ENCODE measurements around the gene RPL19.

Gene RPL19

DNA sequence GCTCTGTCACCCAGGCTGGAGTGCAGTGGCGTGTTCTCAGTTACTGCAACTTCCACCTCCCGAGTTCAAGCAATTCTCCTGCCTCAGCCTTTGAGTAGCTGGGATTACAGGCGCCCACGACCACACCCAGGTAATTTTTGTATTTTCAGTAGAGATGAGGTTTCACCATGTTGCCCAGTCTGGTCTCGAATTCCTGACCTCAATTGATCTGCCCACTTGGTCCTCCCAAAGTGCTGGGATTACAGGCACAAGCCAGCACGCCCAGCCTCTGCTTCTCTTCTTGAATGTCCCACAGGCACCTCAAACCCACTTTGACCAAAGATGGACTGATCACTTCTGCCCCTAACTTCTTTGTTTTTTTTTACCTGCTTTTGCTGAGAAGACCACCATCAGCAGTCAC lies 29.5 kb upstream of the RPL19 start:
- no peak for DNase-seq
- intact Hi-C loops (cut with DNase I) = no loop called here

DNA sequence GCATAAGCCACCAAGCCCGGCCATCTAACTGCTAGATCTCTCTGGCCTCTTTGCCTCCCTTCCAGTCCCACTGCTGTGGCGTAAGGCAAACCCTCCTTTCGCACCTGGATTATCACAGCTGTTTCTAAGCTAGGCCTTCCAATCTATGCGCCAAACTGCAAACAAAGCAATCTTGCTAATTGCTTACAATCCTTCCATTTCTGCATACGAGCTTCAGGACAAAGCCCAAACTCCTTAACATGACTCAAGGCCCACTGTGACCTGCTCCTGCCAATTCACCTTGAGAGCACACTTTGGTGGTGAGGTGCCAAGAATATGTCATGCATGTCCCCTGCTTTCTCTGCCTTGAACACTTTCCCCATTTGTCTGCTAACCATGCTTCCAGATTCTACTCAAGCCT lies 28.1 kb upstream of the RPL19 start:
- intact Hi-C loops (cut with DNase I) = no loop called here
- DNase-seq = no peak

DNA sequence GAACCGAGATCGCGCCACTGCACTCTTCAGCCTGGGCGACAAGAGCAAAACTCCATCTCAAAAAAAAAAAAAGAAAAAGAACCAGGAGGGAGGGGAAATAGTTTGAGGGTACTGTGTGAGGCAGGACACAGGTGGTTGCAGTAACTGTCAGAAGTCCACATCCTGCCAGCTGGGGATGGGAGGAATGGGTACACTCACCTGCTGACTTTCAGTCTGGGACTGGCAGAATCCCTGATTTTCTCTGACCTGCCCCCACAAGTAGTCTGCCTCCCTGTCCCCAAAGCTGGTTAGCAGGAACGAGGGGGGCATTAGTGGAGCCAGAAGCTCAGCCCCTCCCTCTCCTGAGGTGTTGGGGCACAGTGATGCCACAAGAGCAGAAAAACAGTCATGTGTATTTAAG lies 27.0 kb upstream of the RPL19 start:
- DNase-seq = no peak
- intact Hi-C loops (cut with DNase I) = no loop called here

DNA sequence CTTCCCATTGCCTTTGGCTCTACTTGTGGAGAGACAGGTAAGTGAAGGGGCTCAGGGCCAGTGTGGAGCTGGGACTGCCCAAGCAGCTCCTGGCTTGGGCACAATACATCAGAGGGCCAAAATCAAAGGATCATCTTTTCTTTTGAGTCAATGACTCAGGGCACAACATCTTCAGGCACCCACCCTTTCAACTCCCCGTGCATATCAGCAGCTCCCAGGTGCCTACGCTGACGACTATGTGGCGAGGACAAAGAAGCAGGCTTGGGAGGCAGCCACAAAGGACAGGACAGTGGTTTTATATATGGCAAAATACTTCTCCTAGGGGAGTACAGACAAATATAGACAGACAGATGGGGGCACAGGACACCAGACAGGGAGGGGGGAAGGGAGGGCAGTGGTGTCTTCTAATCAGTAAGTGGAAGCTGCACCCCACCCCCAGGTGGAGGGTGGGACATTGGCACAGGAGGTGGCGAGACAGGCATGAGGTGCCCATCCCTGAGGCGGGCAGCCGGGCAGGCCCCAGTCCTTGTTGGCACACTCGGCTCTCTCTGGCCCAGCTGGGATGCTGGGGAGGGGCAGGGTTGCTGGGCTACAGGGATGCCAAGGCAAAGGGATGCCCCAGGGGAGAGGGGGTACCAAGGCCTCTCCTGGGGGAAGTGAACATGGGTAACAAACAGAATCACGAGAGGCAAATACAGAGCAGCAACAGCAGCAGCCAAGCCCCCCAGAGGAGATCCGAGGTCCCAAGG lies 26.4 kb upstream of the RPL19 start:
- intact Hi-C loops (cut with DNase I) = no loop called here
- no peak for DNase-seq

DNA sequence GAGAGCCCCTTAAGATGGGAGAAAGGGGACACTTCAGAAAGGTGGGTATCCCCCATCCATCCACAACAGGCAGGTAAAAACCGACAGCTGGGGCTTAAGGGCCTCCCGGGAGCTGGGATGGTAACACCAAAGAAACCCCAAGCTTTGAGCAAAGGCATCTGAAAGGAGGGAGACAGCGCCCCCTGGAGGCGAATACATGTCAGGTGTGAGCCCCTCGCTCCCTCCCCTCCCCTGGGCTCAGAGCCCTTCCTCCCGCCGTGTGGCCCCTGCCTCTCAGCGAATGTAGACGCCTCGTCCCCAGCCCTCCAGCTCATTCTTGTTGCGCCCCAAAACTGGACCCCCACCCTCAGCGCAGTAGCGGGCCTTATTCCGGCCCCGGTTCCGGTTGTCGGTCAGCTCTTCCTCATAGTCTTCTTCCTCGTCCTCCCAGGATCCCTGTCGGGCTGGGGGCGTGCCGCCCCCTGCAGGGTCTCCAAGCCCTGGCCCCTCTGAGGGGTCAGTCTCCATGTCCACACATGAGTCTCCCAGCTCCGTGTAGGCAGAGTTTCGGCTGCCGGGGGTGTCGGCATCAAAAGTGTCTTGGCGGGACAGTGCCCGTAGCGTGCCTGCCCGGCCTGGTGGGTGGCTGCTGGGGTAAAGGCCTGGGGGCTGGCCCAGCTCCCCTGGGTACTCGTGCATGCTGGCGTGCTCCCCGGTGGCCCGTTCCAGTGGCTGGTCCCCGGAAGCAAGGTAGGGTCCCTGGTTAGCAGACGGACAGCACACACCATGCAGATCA lies 25.0 kb upstream of the RPL19 start:
- peak in 8 of 10 donors; percentile 63 to 95 (median 80) for DNase-seq
- intact Hi-C loops (cut with DNase I) = no loop called here

DNA sequence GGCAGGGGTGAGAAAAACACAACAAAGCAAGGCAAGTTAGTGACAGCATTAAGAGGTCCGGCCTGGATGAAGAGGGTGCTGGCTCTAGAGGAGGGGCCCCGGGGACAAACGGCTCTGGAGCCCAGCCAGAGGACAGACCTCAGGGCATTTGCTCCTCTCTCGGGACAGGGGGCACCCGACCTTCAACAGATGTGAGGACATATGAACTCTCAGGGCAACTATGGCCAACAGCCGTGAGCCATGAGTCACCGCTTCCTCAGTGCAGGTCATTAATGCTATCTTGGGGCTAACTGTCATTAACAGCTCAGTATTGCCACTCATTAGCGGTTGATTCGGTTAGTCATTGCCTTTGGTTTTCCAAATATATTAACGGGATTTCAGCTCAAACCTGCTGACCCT lies 24.4 kb upstream of the RPL19 start:
- intact Hi-C loops (cut with DNase I) = no loop called here
- DNase-seq = no peak

DNA sequence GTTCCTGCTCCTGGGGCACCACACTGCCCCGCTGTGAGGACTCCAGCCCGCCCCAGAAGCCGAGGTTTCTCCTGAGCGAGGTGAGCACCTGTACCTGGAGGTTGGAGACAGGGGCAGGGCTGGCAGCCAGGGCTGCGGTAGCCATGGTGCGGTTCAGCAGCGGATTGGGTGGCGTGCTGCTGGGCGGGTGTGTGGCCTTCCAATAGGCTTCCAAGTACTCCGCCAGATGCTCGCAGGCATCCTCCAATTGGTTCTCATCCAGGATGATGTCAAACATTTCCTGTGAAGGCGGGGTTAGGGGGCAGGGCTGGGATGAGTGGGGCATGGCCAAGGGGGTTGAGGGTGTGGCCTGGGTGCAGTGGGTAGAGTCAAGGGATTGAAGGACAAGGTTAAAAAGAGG lies 22.8 kb upstream of the RPL19 start:
- DNase-seq = peak in 2 of 10 donors; percentile 22 to 88
- intact Hi-C loops (cut with DNase I) = no loop called here

DNA sequence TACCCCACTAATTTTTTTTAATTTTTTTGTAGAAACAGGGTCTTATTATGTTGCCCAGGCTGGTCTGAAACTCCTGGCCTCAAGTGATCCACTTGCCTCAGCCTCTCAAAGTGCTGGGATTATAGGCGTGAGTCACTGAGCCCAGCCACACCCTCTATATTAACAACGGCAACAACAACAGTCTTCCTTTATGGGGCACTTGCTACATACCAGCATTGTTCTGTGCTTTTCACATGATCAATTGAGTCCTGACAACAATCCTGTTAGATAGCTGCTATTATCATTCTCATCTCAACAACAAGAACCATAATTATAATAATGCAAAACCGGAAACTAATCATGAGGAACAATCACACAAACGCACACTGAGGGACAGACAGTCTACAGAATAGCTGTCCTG lies 21.5 kb upstream of the RPL19 start:
- no peak for DNase-seq

DNA sequence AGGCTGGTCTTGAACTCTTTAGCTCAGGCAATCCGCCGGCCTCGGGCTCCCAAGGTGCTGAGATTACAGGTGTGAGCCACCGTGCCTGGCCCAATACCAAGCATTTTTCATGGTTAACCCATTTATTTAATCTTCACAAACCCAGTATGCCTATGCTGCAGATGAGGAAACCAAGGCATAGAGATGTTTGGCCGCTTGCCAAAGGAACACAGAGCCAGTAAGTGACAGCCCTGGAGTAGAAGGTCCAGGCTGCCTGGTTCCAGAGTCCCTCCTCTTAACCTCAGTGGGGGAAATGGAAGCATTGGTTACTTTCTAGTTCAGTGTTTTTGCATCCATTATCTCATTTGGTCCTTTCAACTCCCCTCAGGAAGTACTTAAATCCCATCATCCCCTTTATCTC lies 18.8 kb upstream of the RPL19 start:
- intact Hi-C loops (cut with DNase I) = no loop called here
- no peak for DNase-seq

More for the DNA sequence above, 21.5 kb upstream of the RPL19 start:
- intact Hi-C loops (cut with DNase I) = no loop called here

DNA sequence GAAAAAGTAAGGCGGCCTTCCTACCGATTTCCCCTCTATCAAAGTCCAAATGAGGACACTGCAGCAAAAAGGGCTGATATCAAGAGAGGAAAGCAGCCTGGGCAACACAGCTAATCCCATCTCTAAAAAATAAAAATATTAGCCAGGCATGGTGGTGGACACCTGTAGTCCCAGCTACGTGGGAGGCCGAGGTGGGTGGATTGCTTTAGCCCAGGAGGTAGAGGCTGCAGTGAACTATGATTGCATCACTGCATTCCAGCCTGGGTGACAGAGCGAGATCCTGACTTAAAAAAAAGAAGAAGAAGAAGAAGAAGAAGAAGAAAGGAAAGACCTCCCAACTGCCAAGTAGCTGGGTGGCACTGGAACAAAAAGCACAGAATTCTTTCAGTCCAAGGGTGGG lies 17.0 kb upstream of the RPL19 start:
- intact Hi-C loops (cut with DNase I) = no loop called here
- DNase-seq = no peak

DNA sequence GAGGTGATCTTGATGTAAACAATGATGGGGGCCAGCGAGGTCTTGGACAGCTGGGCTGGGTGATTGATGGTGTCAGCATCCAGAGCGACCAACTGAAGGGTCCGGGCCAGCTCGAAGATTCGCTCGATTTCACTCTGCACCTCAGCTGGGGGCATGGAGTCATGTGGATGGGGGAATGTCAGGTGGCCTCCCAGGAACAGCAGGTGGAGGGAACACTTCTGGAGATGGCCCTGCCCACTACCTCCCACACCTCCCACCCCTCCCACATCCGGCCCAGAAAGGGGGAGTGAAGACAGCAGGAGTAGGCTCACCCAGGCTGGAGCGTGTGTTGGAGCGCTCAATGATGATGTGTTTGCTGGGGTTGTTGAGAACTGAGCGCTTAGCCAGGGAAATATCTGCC lies 16.4 kb upstream of the RPL19 start:
- intact Hi-C loops (cut with DNase I) = no loop called here
- DNase-seq = no peak

DNA sequence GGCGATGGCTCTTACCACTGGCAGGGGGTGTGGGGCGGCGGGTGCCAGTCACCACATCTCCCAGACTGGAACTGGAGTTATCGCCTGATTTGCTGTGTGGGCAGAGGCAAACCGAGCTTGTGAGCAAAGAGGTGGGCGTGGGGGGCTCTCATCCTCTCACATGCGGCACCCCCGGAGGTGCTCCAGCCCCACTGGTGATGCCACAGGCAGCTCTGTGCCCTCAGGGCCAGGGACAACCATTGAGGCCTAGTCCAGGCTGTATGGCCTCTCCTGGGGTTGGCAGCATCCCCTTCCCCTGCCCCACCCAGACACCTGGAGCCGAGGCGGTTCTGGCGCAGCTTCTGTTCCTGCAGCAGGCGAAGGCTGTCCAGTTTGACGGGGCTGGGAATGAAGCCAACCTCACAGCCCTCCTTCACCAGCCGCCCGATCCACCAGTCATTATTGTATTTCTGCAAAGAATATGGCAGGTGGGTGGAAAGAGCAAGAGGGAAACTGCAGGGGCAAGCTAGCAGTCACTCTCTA lies 13.5 kb upstream of the RPL19 start:
- peak in 1 of 10 donors; percentile 76 for DNase-seq
- intact Hi-C loops (cut with DNase I) = no loop called here

DNA sequence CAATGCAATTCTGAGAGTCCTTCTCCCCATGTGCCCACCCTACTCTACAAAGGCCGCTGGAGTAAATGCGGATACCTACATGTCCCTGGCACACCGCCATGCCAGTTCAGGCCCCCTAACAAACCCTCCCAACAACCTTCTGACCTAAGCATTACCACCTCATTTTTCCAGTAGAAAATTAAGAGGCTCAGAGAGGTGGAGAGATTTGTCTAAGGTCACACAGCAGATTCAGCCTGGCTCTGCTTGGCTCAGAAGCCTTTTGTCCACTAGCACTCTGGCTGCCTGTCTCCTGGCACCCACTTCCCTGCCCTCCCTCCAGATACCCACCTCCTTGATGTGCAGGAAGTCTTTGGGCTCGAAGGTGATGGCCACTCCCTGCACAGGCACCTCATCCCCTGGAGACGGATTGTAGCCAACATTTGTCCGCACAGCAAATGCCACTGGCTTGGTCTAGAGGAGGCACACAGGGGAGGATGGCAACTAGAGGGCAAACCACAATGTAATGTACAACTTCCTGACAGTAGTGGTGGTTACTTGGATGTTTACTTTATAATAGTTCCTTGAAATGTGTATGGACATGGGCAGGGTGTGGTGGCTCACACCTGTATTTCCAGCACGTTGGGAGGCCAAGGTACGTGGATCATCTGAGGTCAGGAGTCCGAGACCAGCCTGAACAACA lies 12.8 kb upstream of the RPL19 start:
- DNase-seq = no peak
- intact Hi-C loops (cut with DNase I) = no loop called here

DNA sequence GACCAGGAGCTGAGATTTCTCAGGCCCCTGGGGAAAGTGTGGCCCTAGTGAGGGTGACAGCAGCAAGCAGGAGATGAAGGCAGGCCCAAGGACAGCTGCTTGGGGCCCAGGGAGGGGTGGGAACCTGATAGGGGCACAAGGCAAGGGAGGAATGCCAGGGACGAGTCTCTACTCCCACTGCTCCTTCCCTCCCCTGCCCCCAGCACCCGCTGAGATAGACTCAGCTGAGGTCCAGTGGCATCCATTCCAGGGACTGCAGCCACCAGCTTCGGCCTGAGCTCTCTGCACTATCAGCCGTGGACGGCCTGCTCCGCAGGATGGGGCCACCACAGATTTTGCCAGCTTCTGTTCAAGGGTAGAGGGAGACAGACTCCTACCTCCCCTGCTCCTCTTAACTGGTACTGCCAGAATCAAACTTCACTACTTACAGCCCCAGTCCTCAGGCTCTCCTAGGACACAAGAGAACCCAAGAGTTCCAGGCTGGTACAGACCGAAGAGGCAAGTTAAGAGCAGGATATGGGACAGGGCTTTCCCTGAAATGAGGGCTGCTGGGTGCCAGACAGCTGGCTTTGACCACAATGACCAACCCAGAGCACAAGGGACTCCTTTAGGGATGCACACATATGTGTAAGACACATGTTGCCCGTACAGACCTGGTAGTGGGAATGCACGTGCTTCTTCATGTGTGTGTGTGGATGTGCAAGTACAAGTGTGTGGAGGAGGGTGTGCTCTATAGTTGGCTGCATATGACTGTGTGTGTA lies 8.2 kb upstream of the RPL19 start:
- peak in 1 of 10 donors; percentile 84 for DNase-seq
- intact Hi-C loops (cut with DNase I) = no loop called here

DNA sequence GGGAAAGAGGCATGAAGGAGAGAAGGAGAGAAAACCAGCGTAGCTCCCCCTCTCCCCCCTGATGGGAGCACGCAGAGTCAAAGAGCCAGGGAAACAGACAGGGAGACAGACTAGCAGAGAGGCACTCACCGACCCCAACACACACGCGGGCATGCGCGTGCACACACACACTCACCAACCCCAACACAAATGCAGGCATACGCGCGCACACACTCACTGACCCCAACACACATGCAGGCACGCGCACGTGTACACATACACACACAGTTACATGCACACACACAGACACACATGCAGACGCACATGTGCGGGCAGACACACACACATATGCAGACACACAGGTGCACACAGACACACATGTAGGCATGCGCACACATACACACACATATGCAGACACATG lies 7.2 kb upstream of the RPL19 start:
- intact Hi-C loops (cut with DNase I) = no loop called here
- no peak for DNase-seq

DNA sequence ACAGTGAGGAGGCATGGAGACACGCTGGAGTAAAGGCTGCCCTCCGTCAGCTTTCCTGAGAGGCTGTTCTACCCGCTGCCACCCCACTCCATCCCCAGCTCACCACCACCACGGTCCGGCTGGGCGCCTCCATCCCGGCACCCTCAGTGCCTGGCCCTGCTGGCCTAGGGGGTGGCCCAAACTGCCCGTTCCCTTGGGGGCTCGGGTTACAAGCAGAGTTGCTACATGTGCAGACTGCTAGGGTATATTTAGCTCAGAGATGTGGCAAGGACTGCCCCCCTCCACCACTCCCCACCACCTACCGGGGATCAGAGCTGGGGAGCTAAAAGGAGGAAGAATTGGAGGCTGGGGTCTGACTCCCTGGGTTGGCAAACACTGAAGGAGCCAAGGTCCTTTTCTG lies 6.7 kb upstream of the RPL19 start:
- DNase-seq = no peak
- intact Hi-C loops (cut with DNase I) = no loop called here

DNA sequence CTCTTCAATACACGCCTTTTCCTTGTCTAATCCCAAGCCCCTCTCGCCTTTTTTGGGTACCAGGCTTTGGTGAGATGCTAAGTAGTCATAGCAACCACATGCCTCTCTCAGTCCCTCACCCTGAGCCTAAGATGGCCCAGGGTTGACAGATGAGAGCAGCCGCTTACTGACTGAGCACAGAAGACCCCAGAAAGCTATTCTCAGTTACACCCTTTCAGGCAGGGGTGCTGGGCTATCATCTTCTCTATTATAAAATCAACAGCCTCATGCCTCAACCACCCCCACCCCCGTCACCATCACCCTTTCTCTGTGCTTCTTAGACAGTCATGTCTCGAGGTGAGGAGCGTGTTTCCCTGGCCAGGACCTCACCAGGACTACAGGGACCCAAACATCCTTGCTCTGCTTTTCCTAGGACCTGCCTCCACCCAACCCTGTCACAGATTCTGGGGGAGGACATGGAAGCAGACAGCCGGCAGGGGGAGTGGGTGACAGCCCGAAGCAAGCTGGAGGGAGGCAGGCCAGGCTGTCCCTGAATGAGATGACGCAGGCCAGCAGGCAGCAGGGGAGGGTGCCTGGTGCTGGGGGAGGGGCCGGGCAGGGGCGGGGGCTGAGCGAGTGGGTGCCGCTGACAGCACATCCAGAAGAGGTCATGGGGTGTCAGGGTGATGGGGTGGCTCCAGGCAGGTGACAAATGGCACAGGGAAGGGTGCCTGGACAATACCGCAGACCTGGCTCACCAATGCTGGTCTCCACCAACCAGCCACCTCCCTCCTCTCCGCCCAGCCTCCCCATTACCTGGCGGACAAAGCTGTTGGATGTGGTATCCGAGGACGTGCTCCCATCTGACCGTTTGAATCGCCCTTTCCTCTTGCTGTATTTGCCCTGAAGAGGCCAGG lies 5.7 kb upstream of the RPL19 start:
- peak; percentile 60 to 97 (median 84) for DNase-seq
- intact Hi-C loops (cut with DNase I) = no loop called here

DNA sequence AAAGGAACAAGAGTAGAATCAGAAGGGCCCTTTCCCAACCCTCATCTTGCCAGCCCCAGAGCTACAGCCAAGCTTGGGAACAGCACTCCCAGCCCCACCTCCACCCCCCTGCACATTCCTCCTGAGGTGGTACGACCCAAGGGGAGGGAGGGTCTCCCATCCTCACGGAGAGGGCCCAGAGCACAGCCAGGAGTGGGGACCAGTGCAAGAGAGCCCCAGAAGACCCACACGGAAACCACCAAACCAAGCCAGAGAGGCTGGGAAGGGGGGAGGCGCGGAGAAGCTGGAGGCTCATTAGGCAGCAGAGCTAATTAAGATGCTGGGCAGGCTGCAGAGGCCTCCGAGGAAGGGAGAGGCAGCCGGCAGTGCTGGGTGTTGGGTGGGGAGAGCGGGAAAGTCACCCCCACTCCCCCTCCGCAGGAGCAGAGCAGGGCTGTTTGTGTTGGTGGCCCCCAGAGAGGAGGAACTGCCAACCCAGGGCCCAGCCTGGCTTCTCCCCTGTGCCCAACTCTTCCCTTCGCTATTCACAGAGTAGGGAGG lies 5.0 kb upstream of the RPL19 start:
- intact Hi-C loops (cut with DNase I) = loop anchor here (5.0 kb wide), 1 partner anchor 43 kb away; the partner anchor contains the start of gene PLXDC1
- peak in 6 of 10 donors; percentile 44 to 92 (median 79) for DNase-seq

DNA sequence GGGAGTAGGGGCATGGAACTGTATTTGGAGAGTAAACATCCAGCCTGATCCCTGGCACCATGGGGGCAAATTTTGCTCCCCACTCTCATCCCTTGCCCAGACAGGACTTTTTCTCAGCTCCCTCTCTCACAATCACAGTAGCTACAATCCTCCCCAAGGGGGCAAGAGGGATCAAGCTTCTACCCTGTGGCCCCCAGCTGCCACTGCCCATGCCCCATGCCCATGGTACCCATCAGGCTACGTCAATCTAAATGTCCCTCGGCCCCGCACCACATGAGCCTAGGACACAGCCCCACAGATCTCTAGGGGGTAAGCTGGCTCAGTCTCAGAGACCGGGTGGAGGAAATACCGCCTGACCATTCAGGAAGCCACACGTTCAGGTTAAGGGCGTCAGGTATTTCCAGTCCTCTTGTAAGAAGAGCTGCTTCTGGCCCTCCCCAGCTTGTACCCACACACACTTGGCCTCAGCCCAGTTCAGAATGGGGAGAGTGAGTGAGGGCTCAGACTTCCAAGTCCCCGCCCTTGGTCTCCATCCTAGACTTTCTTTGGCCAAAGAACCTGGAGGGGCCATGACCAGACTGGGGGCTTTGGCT lies 4.4 kb upstream of the RPL19 start:
- intact Hi-C loops (cut with DNase I) = loop anchor here (5.0 kb wide), 1 partner anchor 43 kb away; the partner anchor contains the start of gene PLXDC1
- DNase-seq = no peak
